Activated T-cell treated with anti-CD3 and anti-CD28 coated beads for 1 hour (primary cell): Measurements from ENCODE around the gene IFNA5.

Experiments used
- DNase-seq: peaks from one replicate; pipeline ENCODE4 v3.0.0-alpha.2; 2020; ENCODE audit warnings: low read depth

Gene IFNA5

DNA sequence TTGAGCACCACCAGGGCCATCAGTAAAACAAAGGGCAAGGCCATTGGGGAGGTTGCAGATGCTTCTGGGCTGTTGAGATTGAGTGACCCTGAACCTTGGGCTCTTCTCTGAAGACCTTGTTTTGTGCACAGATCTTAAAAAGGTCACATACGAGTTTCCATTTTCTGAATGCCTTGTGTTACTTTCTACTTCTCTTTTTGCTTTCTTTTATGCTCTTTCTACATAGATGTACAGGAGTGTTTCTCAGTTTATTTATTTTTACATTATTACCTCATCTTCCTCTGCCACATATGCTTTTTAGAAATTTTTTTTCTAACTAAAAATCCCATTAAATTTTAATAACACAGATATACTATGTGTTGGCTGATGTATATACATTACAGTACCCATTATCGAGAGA, at the start of gene IFNA5:
TSS of gene IFNA5 (minus strand) at position 101 of the 400 bp plus-strand sequence. CDS start at position 44, 57 bp downstream.
- DNase-seq = no peak

DNA sequence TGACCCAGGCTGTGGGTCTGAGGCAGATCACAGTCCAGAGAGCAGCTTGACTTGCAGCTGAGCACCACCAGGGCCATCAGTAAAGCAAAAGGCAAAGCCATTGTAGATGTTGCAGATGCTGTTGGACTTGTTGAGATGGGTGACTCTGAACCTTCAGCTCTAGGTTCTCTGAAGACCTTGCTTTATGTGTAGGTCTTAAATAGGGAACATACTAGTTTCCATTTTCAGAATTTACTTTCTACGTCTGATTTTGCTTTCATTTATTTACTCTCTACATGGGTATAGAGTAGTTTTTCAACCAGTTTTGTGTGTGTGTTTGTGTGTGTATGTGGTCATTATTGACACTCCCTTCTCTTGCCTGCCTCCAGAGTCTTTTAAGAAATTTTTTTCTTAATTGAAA, 45.7 kb upstream of the IFNA5 start, which contains the start of gene IFNA6:
TSS of gene IFNA6 (minus strand) at position 101 of the 400 bp plus-strand sequence. CDS start at position 101, 0 bp downstream.
- DNase-seq = no peak

GRCh38 chr9:21348430-21348970, 43.4 kb upstream of the IFNA5 start:
- DNase-seq = no peak

GRCh38 chr9:21340735-21341134, 35.6 kb upstream of the IFNA5 start:
- no peak for DNase-seq

- DNase-seq = no peak
These were observed 31.3 kb upstream of the IFNA5 start for GRCh38 chr9:21336457-21336856.

- peak; percentile 77 for DNase-seq
These were observed 29.9 kb upstream of the IFNA5 start, which contains the start of gene KLHL9 for GRCh38 chr9:21334701-21335632. Gene KLHL9, minus strand, starts transcription at chr9:21335404. Its CDS starts 545 bp downstream, at chr9:21334859.

DNA sequence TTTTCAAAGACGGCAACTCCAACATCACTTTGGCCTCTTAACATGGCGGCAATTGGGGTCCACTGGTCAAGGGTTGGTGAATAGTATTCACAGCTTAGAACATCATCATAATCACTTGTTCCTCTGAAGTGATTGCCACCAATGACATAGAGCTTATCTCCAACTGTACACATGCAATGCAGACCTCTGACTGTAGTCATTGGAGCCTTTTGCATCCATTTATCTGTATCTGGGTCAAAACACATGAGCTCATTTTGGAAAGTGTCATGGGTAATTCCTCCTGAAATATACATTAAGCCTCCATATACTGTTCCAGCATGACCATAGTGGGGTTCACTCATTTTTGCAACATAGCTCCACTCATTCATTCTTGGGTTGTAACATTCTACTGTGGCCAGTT, 28.1 kb upstream of the IFNA5 start:
- no peak for DNase-seq

DNA sequence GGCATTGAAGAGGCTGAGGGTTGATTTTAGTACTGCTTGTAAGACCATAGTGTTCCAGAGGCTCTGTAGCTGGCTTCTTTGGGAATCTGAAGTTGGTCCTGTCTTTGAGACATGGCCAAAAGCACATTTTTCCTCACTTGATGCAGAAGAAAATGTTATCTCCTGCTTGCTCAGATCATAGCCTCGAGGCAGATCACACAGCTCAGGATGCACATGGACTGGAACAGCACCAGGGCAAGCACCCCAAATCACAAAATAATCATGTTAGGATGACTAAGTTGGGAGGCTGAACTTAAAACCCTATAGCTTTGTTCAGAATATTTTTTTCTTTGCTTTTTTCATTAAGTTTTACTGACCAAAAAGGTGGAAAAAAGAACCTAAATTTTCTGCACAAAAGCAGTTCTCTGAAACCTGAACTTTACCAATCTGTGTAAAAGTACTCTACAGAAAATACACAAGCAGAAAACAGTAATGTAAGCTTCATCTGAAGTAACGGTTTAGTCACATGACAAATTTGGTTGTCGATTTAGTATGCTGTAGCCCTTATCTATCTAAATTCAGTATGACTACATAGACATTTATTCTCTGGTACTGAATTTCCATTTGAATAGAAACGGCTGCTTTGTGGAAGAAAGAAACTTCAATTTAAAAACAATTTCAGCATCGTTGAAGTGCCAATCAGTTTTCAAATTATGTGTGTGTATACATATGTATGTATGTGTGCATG, 26.7 kb upstream of the IFNA5 start:
- no peak for DNase-seq

GRCh38 chr9:21326526-21327139, 21.5 kb upstream of the IFNA5 start:
- no peak for DNase-seq

GRCh38 chr9:21324047-21324446, 18.9 kb upstream of the IFNA5 start:
- no peak for DNase-seq

- DNase-seq = no peak
These were observed 17.9 kb upstream of the IFNA5 start for GRCh38 chr9:21322911-21323461.

GRCh38 chr9:21320465-21320864, 15.4 kb upstream of the IFNA5 start:
- DNase-seq = no peak

GRCh38 chr9:21317956-21318923, 13.1 kb upstream of the IFNA5 start:
- DNase-seq = no peak

DNA sequence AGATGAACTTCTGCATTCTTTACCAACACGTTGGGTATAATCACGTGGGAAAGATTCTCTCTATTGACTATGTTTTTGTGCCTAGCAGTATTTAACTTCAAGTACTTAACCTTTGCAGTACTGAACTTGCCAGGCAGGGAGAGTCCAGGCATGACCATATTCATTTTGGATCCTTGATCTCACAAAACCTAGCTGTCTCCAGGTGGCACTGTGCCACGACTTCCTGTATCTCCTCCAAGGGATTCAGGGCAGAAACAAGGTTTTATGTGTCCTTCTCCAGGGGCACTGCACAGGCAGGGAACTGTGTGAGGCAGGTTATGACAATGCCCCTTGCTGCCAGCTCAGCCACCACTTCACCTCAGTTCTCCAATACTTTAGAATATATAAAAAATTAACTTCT, 11.7 kb upstream of the IFNA5 start:
- DNase-seq = no peak

- no peak for DNase-seq
These were observed 11.1 kb upstream of the IFNA5 start for GRCh38 chr9:21316032-21316842.

DNA sequence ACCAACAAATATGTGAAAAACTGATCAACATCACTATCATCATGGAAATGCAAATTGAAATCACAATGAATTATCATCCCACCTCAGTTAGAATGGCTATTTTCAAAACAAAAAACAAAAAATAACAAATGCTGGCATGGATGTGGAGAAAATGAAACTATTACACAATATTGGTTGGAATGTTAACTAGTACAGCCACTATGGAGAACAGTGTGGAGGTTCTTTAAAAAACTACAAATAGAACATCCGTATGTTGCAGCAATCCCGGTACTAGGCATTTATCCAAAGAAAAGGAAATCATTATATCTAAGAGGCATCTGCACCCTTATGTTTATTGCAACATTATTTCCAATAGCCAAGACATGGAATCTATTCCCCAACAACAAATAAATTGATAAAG, 9.0 kb upstream of the IFNA5 start:
- no peak for DNase-seq

GRCh38 chr9:21311889-21312288, 6.8 kb upstream of the IFNA5 start:
- no peak for DNase-seq

- no peak for DNase-seq
These were observed 9.1 kb downstream of the IFNA5 start for GRCh38 chr9:21295992-21296391.

GRCh38 chr9:21294904-21295538, 10.1 kb downstream of the IFNA5 start:
- no peak for DNase-seq
